Spleen (tissue), 11 donors: ENCODE data around the gene DUSP2. TPM values are rescaled to one million over a fixed set of nuclear protein-coding genes. Genes with fewer than 3 reads are reported as not detected.

Experiments used
- DNase-seq: peaks from one replicate; pipeline ENCODE4 v3.0.0-alpha.2; 2020
- H3K27ac ChIP-seq, 8 donors: fragments of 200-600 bp; sonication (generic) in 7 of 8; 1 replicate in 4 of 8; 2 replicates in 4 of 8; pipeline versions ENCODE4 v1.5.0 to v1.8.0; 2016 to 2021; ENCODE audit warnings: inconsistent platforms in 4 of 8, mild to moderate bottlenecking in 4 of 8, moderate library complexity in 1 of 8
- H3K27me3 ChIP-seq, 7 donors: fragments of 200-600 bp; sonication (generic) in 6 of 7; replicated peaks in 1 of 7; 1 replicate in 4 of 7; 2 replicates in 3 of 7; pipeline versions ENCODE4 v1.5.0 to v1.8.0; 2016 to 2021; ENCODE audit warnings: inconsistent platforms in 3 of 7, mild to moderate bottlenecking in 1 of 7
- H3K36me3 ChIP-seq, 6 donors: fragments of 200-600 bp; sonication (generic) in 5 of 6; 1 replicate in 4 of 6; 2 replicates in 2 of 6; pipeline versions ENCODE4 v1.5.0 to v1.8.0; 2016 to 2021; ENCODE audit warnings: inconsistent platforms in 2 of 6
- H3K4me1 ChIP-seq, 6 donors: fragments of 200-600 bp; sonication (generic) in 5 of 6; 1 replicate in 3 of 6; 2 replicates in 3 of 6; pipeline versions ENCODE4 v1.5.0 to v1.8.0; 2016 to 2021; ENCODE audit warnings: inconsistent platforms in 3 of 6
- H3K4me3 ChIP-seq, 8 donors: fragments of 200-600 bp; sonication (generic) in 7 of 8; 1 replicate in 4 of 8; 2 replicates in 4 of 8; pipeline versions ENCODE4 v1.5.0 to v1.8.0; 2016 to 2021; ENCODE audit warnings: inconsistent platforms in 4 of 8, mild to moderate bottlenecking in 4 of 8, moderate library complexity in 2 of 8
- H3K9me3 ChIP-seq, 8 donors: fragments of 200-600 bp; sonication (generic) in 7 of 8; 1 replicate in 4 of 8; 2 replicates in 4 of 8; pipeline versions ENCODE4 v1.5.0 to v1.8.0; 2016 to 2021; ENCODE audit warnings: inconsistent platforms in 4 of 8
- CTCF ChIP-seq, 11 experiments: fragments of 200-600 bp in 7 of 11; fragments of 450-650 bp in 4 of 11; sonication (generic) in 4 of 11; IDR thresholded peaks in 8 of 11; conservative IDR thresholded peaks in 3 of 11; 1 replicate in 7 of 11; 2 replicates in 4 of 11; pipeline versions ENCODE4 v1.4.0 to v1.8.0; 2016 to 2021; ENCODE audit warnings: antibody characterized with exemption in 11 of 11, inconsistent platforms in 4 of 11, mild to moderate bottlenecking in 1 of 11
- POLR2A ChIP-seq, 3 donors: fragments of 450-650 bp; IDR thresholded peaks; one replicate each; pipeline ENCODE4 v1.5.1; 2017; ENCODE audit warnings: antibody characterized with exemption in 3 of 3, mild to moderate bottlenecking in 1 of 3
- POLR2AphosphoS5 ChIP-seq, 3 donors: sonication (generic); formaldehyde crosslinking; IDR thresholded peaks; one replicate each; pipeline ENCODE4 v1.5.1; 2017; ENCODE audit warnings: antibody characterized with exemption in 3 of 3
- WGBS, 5 donors: extraction: QIAGEN DNeasy Blood & Tissue Kit in 3 of 5; methylation state at CpG; one replicate each; pipeline versions ENCODE4 v1.1.5 to v1.1.7; 2013 to 2018; 5-methylcytosine and 5-hydroxymethylcytosine counted together
- intact Hi-C: fragments of 100-400 bp; cut with DNase I; formaldehyde crosslinking; loops from one replicate; pipeline ENCODE4 v1.15.0; 2023; ENCODE audit warnings: low total_unique reads
- polyA plus RNA-seq, 3 donors: library from polyadenylated mRNA; stranded (reverse); fragments of 200-250 nt; gene quantifications; one replicate each; pipeline ENCODE4 v1.2.1, GENCODE V29; 2013
- total RNA-seq, 7 donors: library from RNA; depleted of rRNA in 3 of 7; stranded (reverse); fragments of >200 nt in 3 of 7; fragmentation: NEBNext Ultra II Directional in 4 of 7; extraction: Animal tissue kit (Norgen Biotek cat#: 25700) in 4 of 7; gene quantifications; one replicate each; pipeline versions ENCODE4 v1.1.0 to v1.2.1, GENCODE V29; 2016 to 2021
- donor health status: healthy with polysubstance abuse.
- donor health status: DM: no; HTN: no; CAD: no; lungs with moderate emphysema.
- donor health status: DM: no; HTN: no; CAD: no.
- donor health status: Bipolar disorder and iron deficiency.
- donor health status: healthy.
- donor health status: DM: no; HTN: no; CAD: no.
- donor health status: DM: yes; HTN: yes; CAD: no.

The DUSP2 gene
- total and polyA plus RNA-seq, 10 donors: 24.2 to 88.0 (median 46.3) TPM

- TF ChIP-seq CTCF (IDR thresholded peaks at IDR 0.05 in 8 of 11, conservative IDR thresholded peaks at IDR 0.05 in 3 of 11) (peak; percentile 35 to 82 (median 68)), POLR2A (IDR thresholded peaks at IDR 0.05) (no peak), POLR2AphosphoS5 (IDR thresholded peaks at IDR 0.05) (peak in 2 of 3 donors; percentile 14 to 61)
- no peak within 1 kb of the TSS for H3K4me3 ChIP-seq
- no peaks in the 10 kb centered on the region for H3K9me3 ChIP-seq
- peaks cover 0 to 49% (median 20%) of the 10 kb centered on the region in 6 donors for H3K4me1 ChIP-seq
- H3K27me3 ChIP-seq: no peaks in the 10 kb centered on the region
- WGBS, 5 donors: 26 to 42% (median 28%) methylated on average over 16 to 17 of the region's 17 CpGs
- H3K27ac ChIP-seq: peak within 1 kb of the TSS in 3 of 8 donors; percentile 4 to 68 (median 28)
- H3K36me3 ChIP-seq: peaks cover 0 to 24% (median 0%) of the 10 kb centered on the region in 6 donors
- peak; percentile 84 for DNase-seq
- intact Hi-C loops: loop anchor here (2.0 kb wide), 1 partner anchor 38 kb away; no protein-coding TSS in a partner anchor
These were observed 6.8 kb downstream of the DUSP2 start, which contains the start of gene ASTL for GRCh38 chr2:96138179-96139145. ASTL (minus strand) TSS chr2:96138502; CDS start chr2:96138436, 66 bp downstream.

GRCh38 chr2:96137321-96138178 is 7.7 kb downstream of the DUSP2 start:
- peak overlapping the region in 2 of 8 donors; percentile 28 to 68 for H3K27ac ChIP-seq
- WGBS, 5 donors: 67 to 92% (median 73%) methylated on average over 11 to 15 of the region's 15 CpGs
- H3K36me3 ChIP-seq: peaks cover 0 to 15% (median 0%) of the 10 kb centered on the region in 6 donors
- no peaks in the 10 kb centered on the region for H3K27me3 ChIP-seq
- peaks cover 0 to 40% (median 11%) of the 10 kb centered on the region in 6 donors for H3K4me1 ChIP-seq
- TF ChIP-seq POLR2A (IDR thresholded peaks at IDR 0.05): no peak
- TF ChIP-seq CTCF (IDR thresholded peaks at IDR 0.05 in 8 of 11, conservative IDR thresholded peaks at IDR 0.05 in 3 of 11): no peak
- peak; percentile 26 to 43 (median 29) for TF ChIP-seq POLR2AphosphoS5 (IDR thresholded peaks at IDR 0.05)
- no peak overlapping the region for H3K4me3 ChIP-seq
- H3K9me3 ChIP-seq: no peaks in the 10 kb centered on the region
- intact Hi-C loops: loop anchor here (2.0 kb wide), 1 partner anchor 39 kb away; no protein-coding TSS in a partner anchor
- peak; percentile 68 for DNase-seq

- Histone ChIP-seq H3K36me3 (peaks cover 0 to 9% (median 0%) of the 10 kb centered on the region in 6 donors), H3K4me3 (no peak overlapping the region), H3K4me1 (peaks cover 0 to 27% (median 4%) of the 10 kb centered on the region in 6 donors), H3K27me3 (no peaks in the 10 kb centered on the region), H3K9me3 (no peaks in the 10 kb centered on the region), H3K27ac (no peak overlapping the region)
- intact Hi-C loops: no loop called here
- WGBS, 5 donors: 88 to 93% (median 90%) methylated on average over 4 to 8 of the region's 8 CpGs
- TF ChIP-seq CTCF (IDR thresholded peaks at IDR 0.05 in 8 of 11, conservative IDR thresholded peaks at IDR 0.05 in 3 of 11) (no peak), POLR2AphosphoS5 (IDR thresholded peaks at IDR 0.05) (no peak), POLR2A (IDR thresholded peaks at IDR 0.05) (no peak)
- DNase-seq: no peak
These were observed 9.0 kb downstream of the DUSP2 start for GRCh38 chr2:96136129-96136720.
